Measurements from ENCODE around the gene SLC7A4.

Gene SLC7A4

DNA sequence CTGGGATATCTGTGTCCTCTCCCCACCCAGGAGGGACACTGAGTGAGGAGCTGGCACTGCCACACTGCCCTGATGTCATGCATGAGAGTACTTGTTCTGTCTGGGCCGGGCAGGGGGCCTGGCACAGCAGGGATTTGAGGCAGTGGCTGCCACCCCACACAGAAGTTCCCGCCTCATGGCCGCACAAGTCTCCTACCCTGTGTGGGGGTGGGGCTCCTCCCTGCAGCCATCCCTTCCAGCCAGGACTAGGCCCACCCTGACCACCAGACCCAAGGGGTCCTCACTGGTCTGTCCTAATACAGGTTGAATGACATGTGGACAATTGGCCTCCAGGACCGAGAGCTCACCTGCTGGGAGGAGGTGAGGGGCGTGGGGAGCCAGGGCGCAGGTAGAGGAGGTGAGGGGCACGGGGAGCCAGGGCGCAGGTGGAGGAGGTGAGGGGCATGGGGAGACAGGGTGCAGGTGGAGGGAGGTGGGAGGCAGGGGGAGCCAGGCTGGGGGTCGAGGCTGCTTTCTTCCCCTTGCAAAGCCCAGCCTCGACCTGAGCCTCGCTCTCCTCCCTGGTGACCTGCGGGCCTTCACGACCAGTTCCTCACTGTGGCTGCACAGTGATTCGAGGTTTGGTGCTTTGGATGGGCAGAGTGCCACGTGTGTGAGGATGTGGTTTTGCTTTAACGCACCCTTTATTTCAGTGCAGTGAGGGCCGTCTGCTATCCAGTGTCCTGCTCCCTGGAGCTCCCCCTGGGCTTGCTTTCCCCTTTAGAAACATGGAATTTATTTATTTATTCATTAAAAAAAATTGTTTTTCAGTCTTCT is 42.8 kb downstream of the SLC7A4 start:
- no peak for DNase-seq (ENCODE audit: low read depth in 1 of 2, low spot score in 1 of 2)

- no peak for DNase-seq (ENCODE audit: low read depth in 1 of 2, low spot score in 1 of 2)
Measured at GRCh38 chr22:20988573-20989322, 43.6 kb downstream of the SLC7A4 start.

DNA sequence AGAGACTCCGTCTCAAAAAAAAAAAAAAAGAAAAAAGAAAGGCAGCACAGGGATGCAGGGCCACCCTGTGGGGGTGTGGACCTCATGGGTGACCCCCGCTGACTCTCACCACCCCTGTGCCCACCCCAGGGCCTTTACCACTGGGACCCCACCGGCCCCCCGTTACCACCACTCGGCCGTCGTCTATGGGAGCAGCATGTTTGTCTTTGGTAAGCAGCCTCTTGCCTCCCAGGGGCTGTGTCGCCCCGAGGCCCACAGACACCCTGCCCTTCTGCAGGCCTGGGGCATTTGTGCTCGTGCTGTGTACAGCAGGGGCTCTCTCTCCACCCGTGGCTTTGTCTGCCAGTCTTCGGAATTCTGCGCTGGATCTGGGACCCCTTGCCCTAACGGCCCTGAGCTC is 45.0 kb downstream of the SLC7A4 start:
- no peak for DNase-seq (ENCODE audit: low read depth in 1 of 2, low spot score in 1 of 2)

DNA sequence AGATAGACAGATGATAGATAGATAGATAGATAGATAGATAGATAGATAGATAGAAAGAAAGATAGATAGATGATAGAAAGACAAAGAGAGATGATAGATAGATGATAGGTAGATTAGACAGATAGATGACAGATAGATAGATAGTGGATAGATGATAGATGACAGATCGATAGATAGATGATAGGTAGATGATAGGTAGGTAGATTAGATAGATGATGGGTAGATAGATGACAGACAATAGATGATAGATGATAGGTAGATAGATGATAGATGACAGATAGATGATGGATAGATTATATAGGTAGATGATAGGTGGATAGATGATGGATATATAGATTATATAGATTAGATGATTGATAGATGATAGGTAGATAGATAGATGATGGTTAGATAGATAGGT is 46.0 kb downstream of the SLC7A4 start:
- DNase-seq (ENCODE audit: low read depth in 1 of 2, low spot score in 1 of 2) = no peak

- DNase-seq (ENCODE audit: low read depth in 1 of 2, low spot score in 1 of 2) = no peak
Measured at GRCh38 chr22:20985720-20986119, 46.6 kb downstream of the SLC7A4 start.

DNA sequence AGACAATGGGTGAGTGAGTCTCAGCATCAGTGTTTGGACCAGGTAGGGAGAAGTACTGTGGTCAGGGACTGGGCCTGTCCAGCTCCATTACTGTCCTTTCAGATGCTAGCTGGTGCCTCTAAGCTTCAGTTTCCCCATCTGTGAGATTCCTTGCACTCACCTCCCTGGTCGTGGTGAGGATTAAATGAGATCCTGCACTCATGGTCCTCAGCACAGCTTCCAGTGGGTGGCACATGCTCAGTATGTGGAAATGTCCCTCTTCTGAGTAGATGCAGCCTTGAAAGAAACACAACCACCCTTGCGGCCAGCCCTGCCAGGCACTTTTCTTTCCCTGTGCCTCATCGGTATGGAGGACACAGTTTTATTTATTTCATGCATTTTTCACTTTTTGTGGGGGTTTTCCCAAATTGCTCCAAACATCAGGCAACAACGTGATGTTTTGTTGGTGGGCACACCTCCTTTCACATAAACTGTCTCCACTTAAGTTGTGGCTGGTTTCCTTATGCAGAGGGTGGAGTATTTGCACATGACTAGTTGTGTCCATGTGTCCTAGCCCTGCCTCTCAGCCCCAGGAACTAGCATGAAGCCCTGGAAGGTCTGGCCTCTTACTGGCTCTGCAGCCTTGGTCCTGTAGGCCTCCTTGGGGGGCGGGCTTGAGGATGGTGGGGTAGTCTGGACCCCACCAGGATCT is 49.1 kb downstream of the SLC7A4 start:
- no peak for DNase-seq (ENCODE audit: low read depth in 1 of 2, low spot score in 1 of 2)

DNA sequence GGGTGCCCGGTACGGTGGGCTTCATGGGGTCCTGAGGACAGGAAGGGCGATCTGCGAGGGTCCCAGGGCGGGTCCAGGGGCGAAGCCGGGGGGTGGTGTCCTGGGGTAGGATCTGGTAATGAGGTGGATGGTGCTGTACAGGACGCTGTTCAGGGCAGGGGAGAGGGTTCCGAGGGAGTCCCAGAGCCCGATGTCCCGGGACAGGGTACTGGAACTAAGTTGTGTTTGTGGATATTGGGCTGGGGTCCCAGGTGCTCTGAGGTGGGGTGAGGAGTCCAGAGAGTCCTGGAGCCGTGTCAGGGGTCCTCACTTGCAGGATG is 49.8 kb downstream of the SLC7A4 start:
- DNase-seq (ENCODE audit: low read depth in 1 of 2, low spot score in 1 of 2) = no peak

DNA sequence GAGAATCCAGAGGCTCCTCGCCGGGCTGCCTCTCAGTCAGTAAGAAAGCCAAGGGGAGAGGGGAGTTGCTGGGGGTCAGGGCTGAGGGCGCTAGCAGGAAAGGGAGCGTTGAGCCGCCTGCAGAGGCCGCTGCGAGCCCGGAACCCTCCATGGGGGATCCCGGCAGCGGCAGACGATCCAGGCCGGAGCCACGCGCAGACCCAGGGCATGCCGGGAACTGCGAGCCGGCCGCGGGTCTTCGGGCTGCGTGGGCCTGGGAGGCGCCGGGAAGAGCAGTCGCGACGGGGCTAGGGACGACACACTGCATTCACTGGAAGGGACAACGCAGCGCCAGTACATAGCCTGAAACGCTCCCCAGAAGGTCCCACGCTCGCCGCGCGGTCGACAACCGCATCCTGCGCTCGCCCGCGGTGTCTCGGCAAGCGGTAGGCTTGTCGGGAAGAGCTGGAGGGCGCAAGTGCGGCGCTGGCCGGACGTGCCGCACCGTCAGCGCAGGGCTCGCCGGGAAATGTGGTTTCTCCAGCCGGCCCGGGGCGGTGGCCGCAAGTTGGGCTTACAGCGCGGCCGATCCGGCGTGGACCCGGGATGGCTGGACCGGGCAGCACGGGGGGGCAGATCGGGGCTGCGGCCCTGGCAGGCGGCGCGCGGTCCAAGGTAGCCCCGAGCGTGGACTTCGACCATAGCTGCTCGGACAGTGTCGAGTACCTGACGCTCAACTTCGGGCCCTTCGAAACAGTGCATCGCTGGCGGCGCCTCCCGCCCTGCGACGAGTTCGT is 50.4 kb downstream of the SLC7A4 start, which contains the start of gene LZTR1:
Gene LZTR1 (plus strand): TSS at position 511 of the 776 bp plus-strand sequence. CDS start 75 bp downstream, at position 586.
- DNase-seq (ENCODE audit: low read depth in 1 of 2, low spot score in 1 of 2) = peak; percentile 39 to 51

GRCh38 chr22:20980938-20981722 is 51.2 kb downstream of the SLC7A4 start:
- no peak for DNase-seq (ENCODE audit: low read depth in 1 of 2, low spot score in 1 of 2)

DNA sequence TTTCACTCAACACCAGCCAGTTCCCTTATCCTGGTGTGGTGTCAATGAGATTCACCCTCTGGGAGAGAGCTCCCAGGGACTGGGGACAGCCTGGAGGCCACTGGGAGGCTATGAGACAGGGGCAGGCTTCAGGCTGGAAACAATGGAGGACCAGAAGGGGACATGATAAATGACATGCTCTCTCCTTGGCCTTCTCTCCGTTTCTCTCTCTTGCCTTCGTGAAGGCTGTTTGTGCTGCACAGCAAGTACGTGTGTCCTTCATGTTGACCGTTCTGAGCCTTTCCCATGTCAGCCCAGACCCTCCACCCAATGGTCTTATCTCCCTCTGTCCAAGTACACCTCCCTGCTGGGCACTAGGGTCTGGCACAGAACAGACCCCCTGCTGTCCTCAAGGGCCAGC is 51.8 kb downstream of the SLC7A4 start:
- no peak for DNase-seq (ENCODE audit: low read depth in 1 of 2, low spot score in 1 of 2)

GRCh38 chr22:20979940-20980453 is 52.4 kb downstream of the SLC7A4 start:
- no peak for DNase-seq (ENCODE audit: low read depth in 1 of 2, low spot score in 1 of 2)

DNA sequence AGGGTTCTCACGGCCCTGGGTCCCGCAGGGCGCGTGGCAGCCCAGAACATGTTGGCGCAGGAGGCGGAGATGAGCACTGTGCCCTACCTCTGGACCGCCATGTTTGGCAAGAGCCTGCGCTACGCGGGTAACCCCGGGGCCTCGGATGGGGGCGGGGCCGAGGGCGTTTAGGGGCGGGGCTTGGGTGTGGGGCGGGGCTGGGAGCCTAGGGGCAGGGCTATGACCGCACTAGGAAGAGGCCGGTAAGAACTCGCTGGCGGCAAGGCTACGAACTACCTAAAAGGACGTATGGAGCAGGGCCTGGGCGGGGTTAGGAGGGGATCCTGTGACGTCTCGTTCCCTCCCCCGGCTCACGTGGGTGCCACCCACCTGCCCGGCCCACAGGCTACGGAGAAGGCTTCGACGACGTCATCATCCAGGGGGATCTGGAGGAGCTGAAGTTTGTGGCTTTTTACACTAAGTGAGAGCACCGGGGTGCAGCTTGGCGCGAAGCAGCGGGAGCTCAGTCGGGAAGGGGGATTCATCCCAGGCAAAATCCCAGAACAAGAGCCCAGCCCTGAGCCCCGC is 53.0 kb downstream of the SLC7A4 start:
- DNase-seq (ENCODE audit: low read depth in 1 of 2, low spot score in 1 of 2) = peak in 1 of 2 donors; percentile 41

Data from activated T-helper 1 cell treated with anti-CD3 and anti-CD28 coated beads, Interleukin-2, amount 50 U/mL, for 16 hours (primary cell).